Testis (tissue), 2 donors: Measurements from ENCODE around the gene BIN2.

Experiments used
- CTCF ChIP-seq, 3 experiments: fragments of 450-650 bp in 2 of 3; fragments of 200-600 bp in 1 of 3; sonication (generic) in 1 of 3; IDR thresholded peaks; one replicate each; pipeline ENCODE4 v1.5.1; 2016 to 2019; ENCODE audit warnings: antibody characterized with exemption in 3 of 3, mild to moderate bottlenecking in 2 of 3, moderate library complexity in 1 of 3
- POLR2A ChIP-seq: fragments of 450-650 bp; IDR thresholded peaks from one replicate; pipeline ENCODE4 v1.6.1; 2017; ENCODE audit warnings: antibody characterized with exemption, mild to moderate bottlenecking, moderate library complexity

- TF ChIP-seq CTCF (IDR thresholded peaks at IDR 0.05) (no peak), POLR2A (no peak)
These were observed 6.2 kb upstream of the BIN2 start for GRCh38 chr12:51330186-51330585.
